Camera-type eye (tissue), 1 donor: ENCODE measurements around the gene SEPTIN11. TPM values are rescaled to one million over a fixed set of nuclear protein-coding genes. Genes with fewer than 3 reads are reported as not detected.

ENCODE experiments used
- total RNA-seq: library from RNA; depleted of rRNA; stranded (reverse); fragments of >200 nt; gene quantifications from one replicate; pipeline ENCODE4 v1.2.3, GENCODE V29; 2014

SEPTIN11 gene
- total RNA-seq = 190 TPM

GRCh38 chr4:76949276-76950051 lies at the start of gene SEPTIN11:
Gene SEPTIN11 (plus strand): TSS chr4:76949752. CDS start chr4:76949904, 152 bp downstream.

Other genes with a start within 250 kb of the SEPTIN11 start
- 1.3 TPM for gene SOWAHB, start 51.6 kb upstream of the SEPTIN11 start, total RNA-seq
- 315 TPM for gene CCNI, start 126.2 kb downstream of the SEPTIN11 start, total RNA-seq
- gene CCNG2, start 207.5 kb downstream of the SEPTIN11 start, total RNA-seq = 260 TPM